HG02623 (cell line): ENCODE measurements around the gene WEE2.
"Not testable (repeated sequence)": the region's sequence is repeated elsewhere in the genome, so short reads cannot be mapped to it uniquely, and the experiment has no call there.

ENCODE experiments used
- ATAC-seq: cut with Tn5 transposase; IDR thresholded peaks from one replicate; pipeline ENCODE4 v1.9.1; 2021; ENCODE audit warnings: moderate library complexity; ENCODE audit not compliant: unreplicated experiment

Gene WEE2

GRCh38 chr7:141770083-141770583, 62.0 kb downstream of the WEE2 start:
- ATAC-seq: not testable (repeated sequence)

GRCh38 chr7:141776374-141776773, 68.2 kb downstream of the WEE2 start, which contains the start of gene TAS2R4:
TSS of gene TAS2R4 (plus strand) at chr7:141776674. CDS start at chr7:141778489, 1,815 bp downstream.
- no peak for ATAC-seq
